NT2/D1 (cell line): ENCODE results near the gene SPATA2L.

Experiments
- YY1 ChIP-seq: IDR thresholded peaks from 2 replicates; pipeline ENCODE4 v1.6.1; 2011; ENCODE audit not compliant: insufficient read length, insufficient read depth
- ZNF274 ChIP-seq: IDR thresholded peaks from 2 replicates; pipeline ENCODE4 v1.6.1; 2011; ENCODE audit warnings: mild to moderate bottlenecking, low read depth, low read length

DNA sequence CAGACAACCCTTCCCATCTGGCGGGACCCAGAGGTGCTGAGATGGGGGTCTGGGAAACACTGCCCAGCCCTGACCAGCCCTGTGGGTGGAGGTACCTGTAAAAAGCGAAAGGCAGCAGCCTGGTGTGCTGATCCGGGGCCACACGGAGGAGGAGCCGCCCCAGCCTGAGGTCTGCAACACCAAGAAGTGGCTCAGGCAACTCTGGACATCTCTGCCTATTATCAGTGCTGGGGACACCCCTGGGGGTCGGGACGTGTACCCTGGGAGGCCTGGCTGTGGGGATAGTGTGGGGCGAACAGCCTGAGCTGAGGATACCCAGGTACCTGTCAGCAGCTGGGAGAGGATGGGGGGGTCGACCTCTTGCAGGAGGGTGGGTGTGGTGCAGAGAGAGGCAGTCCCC lies 37.9 kb upstream of the SPATA2L start:
- TF ChIP-seq ZNF274: no peak
- no peak for TF ChIP-seq YY1
